Measurements from ENCODE around the gene NCAPG.

DNA sequence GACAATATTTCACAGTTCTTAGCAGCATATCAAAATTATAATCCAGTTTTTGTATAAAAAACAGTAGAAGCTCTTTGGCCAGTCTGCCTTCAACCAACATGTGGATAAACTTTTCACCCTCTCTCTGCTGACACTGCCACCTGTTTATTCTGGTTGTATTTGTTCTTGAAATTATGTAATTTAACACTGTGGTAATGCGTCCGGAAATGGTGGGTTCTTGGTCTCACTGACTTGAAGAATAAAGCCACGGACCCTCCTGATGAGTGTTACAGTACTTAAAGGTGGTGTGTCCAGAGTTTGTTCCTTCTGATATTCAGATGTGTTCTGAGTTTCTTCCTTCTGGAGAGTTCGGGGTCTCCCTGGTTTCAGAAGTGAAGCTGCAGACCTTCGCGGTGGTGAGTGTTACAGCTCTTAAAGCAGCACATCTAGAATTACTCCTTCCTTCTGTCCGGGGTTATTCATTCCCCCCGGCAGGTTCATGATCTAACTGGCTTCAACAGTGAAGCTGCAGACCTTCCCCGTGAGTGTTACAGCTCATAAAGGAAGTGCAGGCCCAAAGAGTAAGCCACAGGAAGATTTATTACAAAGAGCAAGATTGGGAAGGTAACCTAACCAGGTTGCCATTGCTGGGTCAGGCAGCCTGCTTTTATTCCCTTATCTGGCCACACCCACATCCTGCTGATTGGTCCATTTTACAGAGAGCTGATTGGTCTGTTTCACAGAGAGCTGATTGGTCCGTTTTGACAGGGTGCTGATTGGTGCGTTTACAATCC is 45.1 kb upstream of the NCAPG start:
- TF ChIP-seq, protein P1, sequence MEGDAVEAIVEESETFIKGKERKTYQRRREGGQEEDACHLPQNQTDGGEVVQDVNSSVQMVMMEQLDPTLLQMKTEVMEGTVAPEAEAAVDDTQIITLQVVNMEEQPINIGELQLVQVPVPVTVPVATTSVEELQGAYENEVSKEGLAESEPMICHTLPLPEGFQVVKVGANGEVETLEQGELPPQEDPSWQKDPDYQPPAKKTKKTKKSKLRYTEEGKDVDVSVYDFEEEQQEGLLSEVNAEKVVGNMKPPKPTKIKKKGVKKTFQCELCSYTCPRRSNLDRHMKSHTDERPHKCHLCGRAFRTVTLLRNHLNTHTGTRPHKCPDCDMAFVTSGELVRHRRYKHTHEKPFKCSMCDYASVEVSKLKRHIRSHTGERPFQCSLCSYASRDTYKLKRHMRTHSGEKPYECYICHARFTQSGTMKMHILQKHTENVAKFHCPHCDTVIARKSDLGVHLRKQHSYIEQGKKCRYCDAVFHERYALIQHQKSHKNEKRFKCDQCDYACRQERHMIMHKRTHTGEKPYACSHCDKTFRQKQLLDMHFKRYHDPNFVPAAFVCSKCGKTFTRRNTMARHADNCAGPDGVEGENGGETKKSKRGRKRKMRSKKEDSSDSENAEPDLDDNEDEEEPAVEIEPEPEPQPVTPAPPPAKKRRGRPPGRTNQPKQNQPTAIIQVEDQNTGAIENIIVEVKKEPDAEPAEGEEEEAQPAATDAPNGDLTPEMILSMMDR (IDR thresholded peaks at IDR 0.05): no peak
- TF ChIP-seq POLR2A (IDR thresholded peaks at IDR 0.05) (no peak), POLR2AphosphoS5 (IDR thresholded peaks at IDR 0.05) (no peak)

Measured in upper lobe of left lung (tissue), 4 donors.